Activated T-helper 1 cell treated with anti-CD3 and anti-CD28 coated beads, Interleukin-12 subunit alpha, Interleukin-12 subunit beta, Interleukin-2, Interleukin-4 antibody, amounts not matched to agents 30 ng/mL and 10 ng/mL and 1 ng/mL, durations not matched to agents 14 hours and 24 hours and 36 hours (primary cell): Measurements from ENCODE around the gene HCFC1R1. TPM values are rescaled to one million over a fixed set of nuclear protein-coding genes. Genes with fewer than 3 reads are reported as not detected.

Experiments
- DNase-seq: peaks from one replicate; pipeline ENCODE4 v3.0.0; 2021; ENCODE audit warnings: low spot score
- H3K27ac Mint-ChIP-seq: one replicate; pipeline ENCODE4 v1.8.0; 2021; ENCODE audit warnings: mild to moderate bottlenecking, mixed read lengths
- H3K27me3 Mint-ChIP-seq: one replicate; pipeline ENCODE4 v1.8.0; 2022; ENCODE audit warnings: mild to moderate bottlenecking, moderate library complexity, mixed read lengths; ENCODE audit not compliant: insufficient read depth
- H3K36me3 Mint-ChIP-seq: one replicate; pipeline ENCODE4 v1.8.0; 2021; ENCODE audit warnings: low read depth, mixed read lengths
- H3K4me1 Mint-ChIP-seq: one replicate; pipeline ENCODE4 v1.8.0; 2021; ENCODE audit warnings: low read depth, mixed read lengths
- H3K4me3 Mint-ChIP-seq: one replicate; pipeline ENCODE4 v1.8.0; 2021; ENCODE audit warnings: mild to moderate bottlenecking, moderate library complexity, mixed read lengths
- H3K9me3 Mint-ChIP-seq: one replicate; pipeline ENCODE4 v1.8.0; 2021; ENCODE audit warnings: mixed read lengths
- intact Hi-C: fragments of 100-400 bp; cut with micrococcal nuclease; formaldehyde crosslinking; loops from one replicate; pipeline ENCODE4 v1.15.1; 2024
- total RNA-seq: library from RNA; stranded (reverse); gene quantifications from 2 replicates; pipeline ENCODE4 v1.2.3, GENCODE V29; 2022

The HCFC1R1 gene
- total RNA-seq, 1 donor from 2014 or later, result 30.0 TPM

GRCh38 chr16:2990891-2991290, 32.9 kb downstream of the HCFC1R1 start:
- Mint-ChIP-seq H3K9me3 (no peaks in the 10 kb centered on the region), H3K36me3 (no peaks in the 10 kb centered on the region)
- intact Hi-C loops, result no loop called here

GRCh38 chr16:2988590-2989099, 35.1 kb downstream of the HCFC1R1 start:
- Mint-ChIP-seq H3K4me3 (no peak overlapping the region), H3K27me3 (peaks cover 9% of the 10 kb centered on the region), H3K27ac (no peak overlapping the region), H3K9me3 (no peaks in the 10 kb centered on the region), H3K4me1 (no peaks in the 10 kb centered on the region), H3K36me3 (no peaks in the 10 kb centered on the region)
- DNase-seq, result no peak
- intact Hi-C loops, result no loop called here

More at GRCh38 chr16:2990891-2991290, 32.9 kb downstream of the HCFC1R1 start:
- Mint-ChIP-seq H3K4me3 (no peak overlapping the region), H3K4me1 (no peaks in the 10 kb centered on the region), H3K27ac (no peak overlapping the region), H3K27me3 (peaks cover 7% of the 10 kb centered on the region)
- no peak for DNase-seq

- intact Hi-C loops, result no loop called here
- no peaks in the 10 kb centered on the region for H3K36me3 Mint-ChIP-seq
- no peak overlapping the region for H3K4me3 Mint-ChIP-seq
- no peaks in the 10 kb centered on the region for H3K4me1 Mint-ChIP-seq
- no peak overlapping the region for H3K27ac Mint-ChIP-seq
- H3K27me3 Mint-ChIP-seq, result peaks cover 9% of the 10 kb centered on the region
- H3K9me3 Mint-ChIP-seq, result no peaks in the 10 kb centered on the region
- DNase-seq, result no peak
These were observed 35.9 kb downstream of the HCFC1R1 start for GRCh38 chr16:2987833-2988232.

- DNase-seq, result no peak
- intact Hi-C loops, result no loop called here
- no peaks in the 10 kb centered on the region for H3K36me3 Mint-ChIP-seq
- H3K4me3 Mint-ChIP-seq, result no peak overlapping the region
- no peaks in the 10 kb centered on the region for H3K4me1 Mint-ChIP-seq
- H3K27ac Mint-ChIP-seq, result no peak overlapping the region
- no peaks in the 10 kb centered on the region for H3K9me3 Mint-ChIP-seq
- peaks cover 11% of the 10 kb centered on the region for H3K27me3 Mint-ChIP-seq
These were observed 36.5 kb downstream of the HCFC1R1 start for GRCh38 chr16:2987286-2987685.

GRCh38 chr16:2986623-2987188, 37.0 kb downstream of the HCFC1R1 start:
- H3K36me3 Mint-ChIP-seq, result no peaks in the 10 kb centered on the region
- intact Hi-C loops, result no loop called here
- H3K9me3 Mint-ChIP-seq, result no peaks in the 10 kb centered on the region
- no peak for DNase-seq
- H3K27me3 Mint-ChIP-seq, result peaks cover 11% of the 10 kb centered on the region
- no peak overlapping the region for H3K27ac Mint-ChIP-seq
- H3K4me3 Mint-ChIP-seq, result no peak overlapping the region
- H3K4me1 Mint-ChIP-seq, result peaks cover 3% of the 10 kb centered on the region

GRCh38 chr16:2985893-2986355, 37.8 kb downstream of the HCFC1R1 start:
- DNase-seq, result no peak
- no peak overlapping the region for H3K4me3 Mint-ChIP-seq
- no peak overlapping the region for H3K27ac Mint-ChIP-seq
- intact Hi-C loops, result no loop called here
- no peaks in the 10 kb centered on the region for H3K9me3 Mint-ChIP-seq
- peaks cover 4% of the 10 kb centered on the region for H3K4me1 Mint-ChIP-seq
- peaks cover 11% of the 10 kb centered on the region for H3K27me3 Mint-ChIP-seq
- no peaks in the 10 kb centered on the region for H3K36me3 Mint-ChIP-seq

GRCh38 chr16:2985462-2985861, 38.3 kb downstream of the HCFC1R1 start:
- H3K9me3 Mint-ChIP-seq, result no peaks in the 10 kb centered on the region
- H3K27ac Mint-ChIP-seq, result no peak overlapping the region
- H3K4me3 Mint-ChIP-seq, result no peak overlapping the region
- peaks cover 11% of the 10 kb centered on the region for H3K27me3 Mint-ChIP-seq
- no peaks in the 10 kb centered on the region for H3K36me3 Mint-ChIP-seq
- no peak for DNase-seq
- H3K4me1 Mint-ChIP-seq, result peaks cover 4% of the 10 kb centered on the region
- intact Hi-C loops, result no loop called here

GRCh38 chr16:2983706-2984136, 40.0 kb downstream of the HCFC1R1 start:
- intact Hi-C loops, result loop anchor here (1.0 to 2.0 kb wide), 2 partner anchors 15 to 22 kb away; partner anchors contain the start of gene PAQR4
- H3K4me1 Mint-ChIP-seq, result peaks cover 4% of the 10 kb centered on the region

GRCh38 chr16:2982402-2982801, 41.3 kb downstream of the HCFC1R1 start:
- no peaks in the 10 kb centered on the region for H3K36me3 Mint-ChIP-seq
- H3K4me1 Mint-ChIP-seq, result peaks cover 4% of the 10 kb centered on the region
- DNase-seq, result no peak
- intact Hi-C loops, result loop anchor here (2.0 kb wide), 1 partner anchor 14 kb away; the partner anchor contains the start of gene PAQR4
- peak overlapping the region; percentile 16 for H3K4me3 Mint-ChIP-seq
- no peak overlapping the region for H3K27ac Mint-ChIP-seq
- H3K27me3 Mint-ChIP-seq, result peaks cover 6% of the 10 kb centered on the region
- H3K9me3 Mint-ChIP-seq, result no peaks in the 10 kb centered on the region

More at GRCh38 chr16:2983706-2984136, 40.0 kb downstream of the HCFC1R1 start:
- no peak overlapping the region for H3K27ac Mint-ChIP-seq
- H3K9me3 Mint-ChIP-seq, result no peaks in the 10 kb centered on the region
- peak; percentile 61 for DNase-seq
- peak overlapping the region; percentile 49 for H3K4me3 Mint-ChIP-seq
- H3K27me3 Mint-ChIP-seq, result peaks cover 6% of the 10 kb centered on the region
- H3K36me3 Mint-ChIP-seq, result no peaks in the 10 kb centered on the region

- peak overlapping the region; percentile 81 for H3K27ac Mint-ChIP-seq
- peaks cover 4% of the 10 kb centered on the region for H3K4me1 Mint-ChIP-seq
- H3K27me3 Mint-ChIP-seq, result peaks cover 6% of the 10 kb centered on the region
- H3K9me3 Mint-ChIP-seq, result no peaks in the 10 kb centered on the region
- H3K36me3 Mint-ChIP-seq, result no peaks in the 10 kb centered on the region
- peak overlapping the region; percentile 80 for H3K4me3 Mint-ChIP-seq
- DNase-seq, result no peak
- intact Hi-C loops, result loop anchor here (2.0 kb wide), 1 partner anchor 13 kb away; the partner anchor contains the start of gene PAQR4
These were observed 41.9 kb downstream of the HCFC1R1 start for GRCh38 chr16:2981899-2982250.

- H3K27ac Mint-ChIP-seq, result peak overlapping the region; percentile 81
- H3K4me1 Mint-ChIP-seq, result peaks cover 4% of the 10 kb centered on the region
- peak overlapping the region; percentile 80 for H3K4me3 Mint-ChIP-seq
- intact Hi-C loops, result no loop called here
- no peaks in the 10 kb centered on the region for H3K36me3 Mint-ChIP-seq
- peaks cover 5% of the 10 kb centered on the region for H3K27me3 Mint-ChIP-seq
- no peak for DNase-seq
- no peaks in the 10 kb centered on the region for H3K9me3 Mint-ChIP-seq
These were observed 42.4 kb downstream of the HCFC1R1 start for GRCh38 chr16:2981177-2981898.

GRCh38 chr16:2980227-2981176, 43.2 kb downstream of the HCFC1R1 start, which contains the start of gene PKMYT1:
Gene PKMYT1, minus strand, starts transcription at chr16:2980446. Its CDS starts 789 bp downstream, at chr16:2979657.
- Mint-ChIP-seq H3K9me3 (no peaks in the 10 kb centered on the region), H3K27ac (peak within 1 kb of the TSS; percentile 87), H3K36me3 (no peaks in the 10 kb centered on the region), H3K4me1 (peaks cover 4% of the 10 kb centered on the region), H3K27me3 (peaks cover 4% of the 10 kb centered on the region), H3K4me3 (peak within 1 kb of the TSS; percentile 91)
- peak; percentile 97 for DNase-seq
- intact Hi-C loops, result loop anchor here (1.0 kb wide), 1 partner anchor 24 kb away; no protein-coding TSS in a partner anchor
